Activated CD8-positive, alpha-beta memory T cell treated with anti-CD3 and anti-CD28 coated beads, Interleukin-2, amount 50 U/mL, for 48 hours (primary cell): ENCODE measurements around the gene EFCAB6.

Source experiments
- DNase-seq: peaks from one replicate; pipeline ENCODE4 v3.0.0-alpha.2; 2020

Gene EFCAB6

GRCh38 chr22:43564859-43565258, 247.2 kb downstream of the EFCAB6 start:
- no peak for DNase-seq

GRCh38 chr22:43563571-43563970, 248.5 kb downstream of the EFCAB6 start:
- no peak for DNase-seq

DNA sequence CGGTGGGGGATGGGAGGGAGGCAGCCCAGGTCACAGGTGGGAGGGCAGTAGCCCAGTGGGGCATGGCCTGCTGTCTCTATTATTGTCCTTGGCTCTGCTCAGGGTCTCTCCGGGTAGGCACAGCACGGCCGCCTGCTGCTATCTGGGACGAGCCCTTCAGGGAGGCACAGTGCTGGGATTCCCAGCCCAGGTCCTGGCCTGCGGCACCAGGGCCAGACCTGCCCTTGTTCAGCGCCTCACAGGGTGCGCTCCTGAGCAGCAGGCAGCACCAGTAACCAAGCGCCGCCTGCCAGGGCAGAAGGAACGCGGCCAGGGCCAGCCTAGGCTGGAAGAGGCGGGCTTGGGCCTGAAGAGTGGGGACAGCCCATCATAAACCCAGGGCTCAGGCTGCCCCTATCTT, 249.3 kb downstream of the EFCAB6 start:
- DNase-seq = no peak

DNA sequence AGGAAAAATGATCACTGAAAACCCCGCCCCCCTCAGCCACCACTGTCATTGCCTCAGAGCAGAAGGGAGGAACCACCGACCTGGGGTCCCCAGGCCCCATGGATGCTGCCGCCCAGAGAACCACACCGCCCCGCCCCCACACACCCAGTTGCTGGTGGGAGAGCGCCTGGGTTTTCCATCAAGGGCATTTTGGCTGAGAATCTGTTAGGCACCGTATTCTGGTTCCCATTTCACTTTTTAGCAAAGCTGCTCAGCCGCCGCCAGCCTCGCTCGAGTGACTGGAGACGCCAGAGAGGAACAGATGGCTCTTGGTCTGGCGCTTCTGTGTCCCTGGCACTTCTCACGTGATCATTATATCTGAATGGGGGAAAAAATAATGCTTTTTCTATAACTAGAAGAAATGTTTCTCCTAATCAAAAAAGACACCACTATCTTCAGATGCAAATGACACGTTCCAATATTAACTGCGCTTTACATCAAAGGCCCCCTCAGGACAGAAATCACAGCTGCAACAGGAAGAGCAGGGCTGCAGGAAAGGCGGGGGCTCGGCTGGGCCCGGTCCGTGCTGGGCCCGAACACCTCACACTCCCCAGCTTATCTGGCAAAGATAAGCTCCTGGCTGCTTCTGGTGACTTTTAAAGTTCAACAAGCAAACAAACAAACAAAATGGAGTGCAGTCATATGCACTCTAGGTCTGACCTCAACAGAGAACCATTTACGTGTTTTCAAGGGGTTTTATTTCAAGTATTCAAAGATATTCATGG, 250.5 kb downstream of the EFCAB6 start:
- DNase-seq = no peak

DNA sequence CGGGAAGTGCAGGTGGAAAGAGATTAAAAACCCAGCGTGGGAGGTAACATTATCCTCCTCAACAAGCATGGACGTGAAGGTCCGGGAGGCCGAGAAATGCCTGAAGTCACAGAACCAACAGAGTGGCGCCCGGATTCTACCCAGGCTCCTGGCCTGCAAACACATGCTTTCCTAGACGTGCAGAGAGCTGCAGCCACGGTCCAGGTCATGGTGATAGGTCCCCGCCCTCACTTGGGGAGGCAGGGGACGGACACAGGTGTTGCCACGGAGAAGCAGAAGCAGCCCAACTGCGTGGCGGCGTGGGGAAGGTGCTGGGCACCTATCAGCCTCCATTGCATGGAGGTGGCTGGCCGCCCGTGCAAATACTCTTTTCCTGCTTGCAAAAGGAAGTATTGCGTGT, 251.5 kb downstream of the EFCAB6 start:
- DNase-seq = no peak

GRCh38 chr22:43555561-43556515, 256.3 kb downstream of the EFCAB6 start:
- peak; percentile 20 for DNase-seq

DNA sequence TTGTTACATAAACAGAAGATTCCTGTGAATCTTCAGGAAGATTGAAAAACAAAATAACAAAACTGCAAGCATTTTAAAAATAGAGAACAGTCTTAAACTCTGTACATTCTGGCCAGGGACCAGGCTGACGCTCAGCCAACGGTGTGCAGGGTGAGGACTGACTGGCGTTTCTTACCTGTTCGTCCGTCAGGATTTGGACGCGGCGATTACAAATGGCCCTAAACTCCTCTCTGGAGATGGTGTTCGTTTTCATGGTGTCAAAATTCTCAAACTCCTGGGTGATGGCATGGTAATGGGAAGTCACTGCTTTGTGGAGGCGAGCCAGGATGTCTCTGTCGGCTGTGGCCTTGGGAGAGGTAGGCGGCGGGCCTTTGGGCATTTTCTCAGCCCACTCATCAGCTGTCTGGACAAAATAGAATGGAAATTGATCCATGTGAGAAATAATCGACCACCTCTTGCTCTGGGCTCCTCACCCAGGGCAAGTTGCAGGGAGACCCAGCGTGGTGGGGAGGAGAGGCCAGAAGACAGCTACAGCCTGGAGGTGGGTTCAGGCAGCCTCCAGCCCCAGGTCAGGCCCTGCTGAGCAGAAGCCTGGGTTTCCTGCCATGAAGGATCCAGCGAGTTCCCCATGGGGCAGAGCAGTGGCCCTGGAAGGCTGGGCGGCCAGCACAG, 257.3 kb downstream of the EFCAB6 start:
- DNase-seq = peak; percentile 15

DNA sequence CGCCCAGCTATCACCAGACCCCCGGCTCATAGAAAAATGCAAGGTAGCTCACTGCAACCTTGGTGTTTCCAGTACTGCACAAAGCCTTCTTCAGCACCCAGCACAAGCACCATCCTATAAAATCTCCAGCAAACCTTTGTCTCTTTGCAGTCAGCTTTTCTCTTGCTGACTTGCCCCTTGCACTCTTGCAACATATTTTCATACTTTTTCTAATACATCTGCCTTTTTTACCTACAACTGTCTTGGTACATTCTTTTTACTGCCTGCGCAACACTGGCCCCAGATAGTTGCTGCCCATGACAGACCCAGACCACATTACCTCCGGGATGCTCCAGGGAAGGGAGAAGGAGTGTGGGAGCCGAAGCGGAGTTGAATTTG, 257.9 kb downstream of the EFCAB6 start:
- no peak for DNase-seq

DNA sequence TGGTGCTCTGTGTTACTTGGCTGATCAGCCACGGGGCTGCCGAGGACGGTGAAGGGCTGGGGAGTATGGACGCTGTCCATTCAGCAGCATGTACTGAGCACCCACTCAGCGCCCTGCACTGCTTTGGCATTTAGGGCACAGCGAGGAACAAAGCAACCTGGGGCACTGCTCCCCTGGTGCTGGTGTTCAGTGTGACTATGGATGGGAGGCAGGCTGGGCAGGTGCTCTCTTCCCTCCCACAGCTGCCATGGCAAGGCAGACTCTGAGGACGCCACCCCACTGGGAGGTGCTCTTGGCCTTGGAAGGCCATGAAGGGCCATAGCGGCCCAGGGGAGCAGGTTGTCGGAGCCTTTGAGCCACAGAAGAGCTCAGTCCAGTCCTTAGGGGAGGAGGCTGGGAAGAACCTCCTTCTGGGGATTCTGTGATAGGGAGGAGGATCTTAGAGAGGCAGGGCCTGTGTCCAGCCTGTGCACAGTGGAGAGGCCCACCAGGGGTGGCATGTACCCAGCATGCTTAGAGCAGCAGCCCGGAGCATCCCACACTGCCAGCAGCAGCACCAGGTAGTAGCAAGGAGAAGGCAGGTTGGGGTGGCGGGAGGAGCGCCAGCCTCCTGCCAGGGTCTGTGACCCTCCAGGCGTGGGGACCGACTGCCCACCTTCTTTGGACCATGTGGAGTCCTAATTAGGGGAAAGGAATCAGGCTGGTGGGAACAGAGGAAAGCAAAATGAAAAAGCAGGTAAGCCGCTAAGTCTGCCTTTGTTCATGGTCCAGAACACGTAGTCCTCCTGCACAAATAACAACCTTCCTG, 258.4 kb downstream of the EFCAB6 start:
- peak; percentile 28 for DNase-seq

- DNase-seq = peak; percentile 13
These were observed 261.4 kb downstream of the EFCAB6 start for GRCh38 chr22:43550672-43551071.

DNA sequence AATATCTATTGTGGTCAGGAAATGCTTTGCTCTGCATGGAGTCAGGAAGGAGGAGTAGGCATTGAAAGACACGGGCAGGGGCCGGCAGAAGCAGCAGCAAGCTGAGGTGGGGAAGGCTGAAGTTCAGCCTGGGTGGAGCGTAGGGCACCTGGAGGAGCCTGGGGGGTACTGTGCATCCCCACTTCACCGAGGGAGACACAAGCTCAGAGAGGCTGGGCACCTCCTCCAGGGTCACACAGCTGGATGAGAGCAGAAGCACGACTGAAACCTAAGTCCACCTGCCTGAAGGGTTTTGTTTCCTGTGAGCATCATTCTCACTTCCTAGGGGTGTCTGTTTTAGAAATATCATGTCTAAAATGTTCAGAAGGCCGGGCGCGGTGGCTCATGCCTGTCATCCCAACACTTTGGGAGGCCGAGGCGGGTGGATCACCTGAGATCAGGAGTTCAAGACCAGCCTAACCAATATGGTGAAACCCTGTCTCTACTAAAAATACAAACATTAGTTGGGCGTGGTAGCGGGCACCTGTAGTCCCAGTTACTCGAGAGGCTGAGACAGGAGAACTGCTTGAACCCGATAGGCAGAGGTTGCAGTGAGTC, 262.0 kb downstream of the EFCAB6 start:
- peak; percentile 22 for DNase-seq

GRCh38 chr22:43546186-43546585, 265.9 kb downstream of the EFCAB6 start:
- DNase-seq = peak; percentile 12

- DNase-seq = no peak
These were observed 267.8 kb downstream of the EFCAB6 start for GRCh38 chr22:43544289-43544673.

- DNase-seq = peak; percentile 26
These were observed 268.4 kb downstream of the EFCAB6 start for GRCh38 chr22:43543522-43544288.

- peak; percentile 7 for DNase-seq
These were observed 269.2 kb downstream of the EFCAB6 start for GRCh38 chr22:43542681-43543521.

- peak; percentile 15 for DNase-seq
These were observed 270.4 kb downstream of the EFCAB6 start for GRCh38 chr22:43541462-43542407.

DNA sequence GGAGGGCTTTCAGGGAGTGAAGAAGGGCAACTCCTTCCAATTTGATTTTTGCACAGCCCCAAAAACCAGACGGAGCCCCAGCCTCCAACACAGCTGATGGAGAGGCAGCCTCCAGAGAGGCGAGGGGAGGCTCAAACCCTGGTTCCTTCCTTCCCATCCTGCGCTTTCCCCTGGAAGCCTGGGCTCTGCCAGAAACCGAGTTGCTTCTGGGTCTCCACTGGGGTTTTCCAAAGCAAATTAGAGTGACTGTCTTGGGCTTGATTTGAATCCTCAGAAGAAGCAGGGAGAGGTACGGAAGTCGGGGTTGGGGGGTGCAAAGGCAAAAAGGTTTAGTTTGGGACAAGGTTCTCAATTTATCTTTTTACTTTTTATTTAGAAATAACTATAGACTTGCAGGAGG, 271.1 kb downstream of the EFCAB6 start:
- DNase-seq = no peak

DNA sequence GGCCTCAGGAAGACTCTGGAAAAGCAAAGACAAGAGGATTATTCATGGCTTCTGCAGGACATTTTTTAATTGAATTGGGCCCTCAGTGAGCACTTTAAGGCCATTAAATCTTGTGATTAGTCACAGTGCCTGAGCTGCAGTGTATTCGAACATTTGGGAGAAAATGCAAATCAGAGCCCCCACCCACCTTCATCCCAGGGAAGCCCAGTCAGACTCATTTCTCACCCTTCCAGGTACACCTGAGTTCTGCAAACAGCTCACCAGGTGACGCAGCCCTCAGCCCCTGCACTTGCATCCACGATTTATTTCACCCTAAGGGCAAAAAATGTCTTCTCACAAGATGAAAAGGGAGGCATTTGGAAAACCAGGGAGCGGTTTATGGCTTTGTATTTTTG, 271.6 kb downstream of the EFCAB6 start:
- DNase-seq = peak; percentile 4
